AG09309 (cell line): ENCODE results near the gene ST6GAL2.

Source experiments
- DNase-seq: peaks from one replicate; pipeline ENCODE4 v3.0.0-alpha.2; 2010; ENCODE audit warnings: low read depth
- H3K4me3 ChIP-seq: 2 replicates; pipeline ENCODE4 v1.5.1; 2011; ENCODE audit warnings: mild to moderate bottlenecking, low read depth, low read length, moderate library complexity; ENCODE audit not compliant: control insufficient read depth
- CTCF ChIP-seq: IDR thresholded peaks from 2 replicates; pipeline ENCODE4 v1.5.1; 2011; ENCODE audit warnings: mild to moderate bottlenecking, low read depth, low read length, inconsistent platforms; ENCODE audit not compliant: insufficient read depth, control insufficient read depth; ENCODE audit errors: missing control alignments

Gene ST6GAL2

GRCh38 chr2:106882673-106883072 lies 3.3 kb downstream of the ST6GAL2 start:
- no peak overlapping the region for H3K4me3 ChIP-seq
- peak; percentile 27 for TF ChIP-seq CTCF
- DNase-seq: no peak

- H3K4me3 ChIP-seq: no peak overlapping the region
- no peak for DNase-seq
- TF ChIP-seq CTCF: no peak
These were observed 7.8 kb downstream of the ST6GAL2 start for GRCh38 chr2:106878206-106878605.

- DNase-seq: no peak
- no peak for TF ChIP-seq CTCF
- H3K4me3 ChIP-seq: no peak overlapping the region
These were observed 9.3 kb downstream of the ST6GAL2 start for GRCh38 chr2:106876699-106877098.

- no peak for DNase-seq
- TF ChIP-seq CTCF: no peak
- H3K4me3 ChIP-seq: no peak overlapping the region
These were observed 16.3 kb downstream of the ST6GAL2 start for GRCh38 chr2:106869512-106870275.

GRCh38 chr2:106868275-106868674 lies 17.7 kb downstream of the ST6GAL2 start:
- no peak for TF ChIP-seq CTCF
- no peak for DNase-seq
- no peak overlapping the region for H3K4me3 ChIP-seq

- TF ChIP-seq CTCF: no peak
- no peak for DNase-seq
- H3K4me3 ChIP-seq: no peak overlapping the region
These were observed 18.6 kb downstream of the ST6GAL2 start for GRCh38 chr2:106867196-106867953.
